GM12864 (cell line): ENCODE results near the gene PKP4.

Experiments
- DNase-seq: peaks from one replicate; pipeline ENCODE4 v3.0.0-alpha.2; 2011; ENCODE audit warnings: low read depth
- H3K4me3 ChIP-seq: 2 replicates; pipeline ENCODE4 v1.5.1; 2011; ENCODE audit warnings: mild to moderate bottlenecking, low read depth, low read length, control low read depth
- CTCF ChIP-seq: IDR thresholded peaks from 2 replicates; pipeline ENCODE4 v1.5.1; 2011; ENCODE audit warnings: low read depth, mild to moderate bottlenecking, moderate library complexity, low read length, control low read depth, inconsistent platforms; ENCODE audit errors: missing control alignments

PKP4 gene

GRCh38 chr2:158586491-158586890, 129.7 kb downstream of the PKP4 start:
- TF ChIP-seq CTCF: no peak
- no peak for DNase-seq
- no peak overlapping the region for H3K4me3 ChIP-seq

GRCh38 chr2:158589303-158589702, 132.6 kb downstream of the PKP4 start:
- no peak overlapping the region for H3K4me3 ChIP-seq
- no peak for DNase-seq
- TF ChIP-seq CTCF: no peak

- no peak for TF ChIP-seq CTCF
- no peak for DNase-seq
- no peak overlapping the region for H3K4me3 ChIP-seq
Measured at GRCh38 chr2:158598862-158599517, 142.2 kb downstream of the PKP4 start.

GRCh38 chr2:158599609-158600008, 142.9 kb downstream of the PKP4 start:
- no peak for TF ChIP-seq CTCF
- no peak overlapping the region for H3K4me3 ChIP-seq
- no peak for DNase-seq

GRCh38 chr2:158600155-158600802, 143.5 kb downstream of the PKP4 start:
- TF ChIP-seq CTCF: no peak

GRCh38 chr2:158602027-158602426, 145.3 kb downstream of the PKP4 start:
- no peak for DNase-seq
- no peak overlapping the region for H3K4me3 ChIP-seq
- no peak for TF ChIP-seq CTCF

More at GRCh38 chr2:158600155-158600802, 143.5 kb downstream of the PKP4 start:
- DNase-seq: no peak
- H3K4me3 ChIP-seq: no peak overlapping the region

- TF ChIP-seq CTCF: no peak
- DNase-seq: no peak
- H3K4me3 ChIP-seq: no peak overlapping the region
Measured at GRCh38 chr2:158603205-158603604, 146.5 kb downstream of the PKP4 start.
